ENCODE data around the gene SLC9C2.

DNA sequence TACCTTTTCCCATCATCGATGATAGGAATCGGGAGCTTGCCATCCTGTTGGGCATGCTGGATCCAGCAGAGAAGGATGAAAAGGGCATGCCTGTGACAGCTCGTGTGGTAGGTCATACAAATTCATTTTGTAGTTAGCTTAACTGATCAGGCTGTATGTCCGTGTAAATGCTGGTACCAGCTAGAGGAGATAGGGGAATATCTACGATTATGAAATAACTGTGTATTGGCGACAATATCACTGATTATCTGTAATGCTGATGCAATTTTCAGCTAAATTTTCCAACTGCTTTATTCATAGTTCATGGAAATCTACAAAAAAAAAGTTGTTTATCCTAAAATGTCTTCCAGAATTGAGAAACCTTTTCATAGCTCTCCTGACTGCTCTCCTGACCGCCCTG lies 117.5 kb downstream of the SLC9C2 start:
- TF ChIP-seq, protein P1, sequence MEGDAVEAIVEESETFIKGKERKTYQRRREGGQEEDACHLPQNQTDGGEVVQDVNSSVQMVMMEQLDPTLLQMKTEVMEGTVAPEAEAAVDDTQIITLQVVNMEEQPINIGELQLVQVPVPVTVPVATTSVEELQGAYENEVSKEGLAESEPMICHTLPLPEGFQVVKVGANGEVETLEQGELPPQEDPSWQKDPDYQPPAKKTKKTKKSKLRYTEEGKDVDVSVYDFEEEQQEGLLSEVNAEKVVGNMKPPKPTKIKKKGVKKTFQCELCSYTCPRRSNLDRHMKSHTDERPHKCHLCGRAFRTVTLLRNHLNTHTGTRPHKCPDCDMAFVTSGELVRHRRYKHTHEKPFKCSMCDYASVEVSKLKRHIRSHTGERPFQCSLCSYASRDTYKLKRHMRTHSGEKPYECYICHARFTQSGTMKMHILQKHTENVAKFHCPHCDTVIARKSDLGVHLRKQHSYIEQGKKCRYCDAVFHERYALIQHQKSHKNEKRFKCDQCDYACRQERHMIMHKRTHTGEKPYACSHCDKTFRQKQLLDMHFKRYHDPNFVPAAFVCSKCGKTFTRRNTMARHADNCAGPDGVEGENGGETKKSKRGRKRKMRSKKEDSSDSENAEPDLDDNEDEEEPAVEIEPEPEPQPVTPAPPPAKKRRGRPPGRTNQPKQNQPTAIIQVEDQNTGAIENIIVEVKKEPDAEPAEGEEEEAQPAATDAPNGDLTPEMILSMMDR (conservative IDR thresholded peaks at IDR 0.05 in 1 of 2, IDR thresholded peaks at IDR 0.05 in 1 of 2; ENCODE audit: low read depth in 1 of 2, low read length in 2 of 2) = no peak
- no peak for TF ChIP-seq EZH2 (IDR thresholded peaks at IDR 0.05; ENCODE audit: low read length, missing control alignments)
